GM21528 (cell line): Measurements from ENCODE around the gene WDR87.
A peak's percentile ranks its signal among the peaks of the same experiment; 100 is the strongest.
"Not testable (repeated sequence)": the region's sequence is repeated elsewhere in the genome, so short reads cannot be mapped to it uniquely, and the experiment has no call there.

Experiments
- ATAC-seq: cut with Tn5 transposase; IDR thresholded peaks from one replicate; pipeline ENCODE4 v1.9.1; 2021; ENCODE audit warnings: mild to moderate bottlenecking, moderate library complexity; ENCODE audit not compliant: unreplicated experiment, low FRiP score

The WDR87 gene

GRCh38 chr19:37931881-37932655, 25.7 kb upstream of the WDR87 start:
- no peak for ATAC-seq

DNA sequence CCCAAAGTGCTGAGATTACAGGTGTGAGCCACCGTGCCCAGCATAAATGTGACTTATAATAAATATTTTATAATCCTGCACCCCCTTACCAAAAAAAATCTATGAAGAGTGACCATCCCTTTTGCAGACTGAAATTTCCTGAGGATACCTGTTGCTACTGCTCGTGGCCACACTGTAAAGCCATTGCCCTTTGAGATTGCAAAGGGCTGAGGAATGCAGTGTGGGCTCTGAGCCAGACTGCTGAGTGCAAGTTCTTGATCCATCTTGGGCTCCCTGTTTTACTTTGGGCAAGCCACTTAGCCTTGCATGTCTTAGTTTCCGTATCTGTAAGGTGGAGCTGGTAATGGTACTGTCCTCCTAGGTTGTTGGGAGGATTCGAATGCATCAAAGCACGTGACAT, 24.0 kb upstream of the WDR87 start:
- ATAC-seq = no peak

- no peak for ATAC-seq
These were observed 23.0 kb upstream of the WDR87 start for GRCh38 chr19:37929355-37929923.

GRCh38 chr19:37928527-37929286, 22.3 kb upstream of the WDR87 start:
- ATAC-seq = peak; percentile 64

- ATAC-seq = no peak
These were observed 20.3 kb upstream of the WDR87 start for GRCh38 chr19:37926711-37927110.

DNA sequence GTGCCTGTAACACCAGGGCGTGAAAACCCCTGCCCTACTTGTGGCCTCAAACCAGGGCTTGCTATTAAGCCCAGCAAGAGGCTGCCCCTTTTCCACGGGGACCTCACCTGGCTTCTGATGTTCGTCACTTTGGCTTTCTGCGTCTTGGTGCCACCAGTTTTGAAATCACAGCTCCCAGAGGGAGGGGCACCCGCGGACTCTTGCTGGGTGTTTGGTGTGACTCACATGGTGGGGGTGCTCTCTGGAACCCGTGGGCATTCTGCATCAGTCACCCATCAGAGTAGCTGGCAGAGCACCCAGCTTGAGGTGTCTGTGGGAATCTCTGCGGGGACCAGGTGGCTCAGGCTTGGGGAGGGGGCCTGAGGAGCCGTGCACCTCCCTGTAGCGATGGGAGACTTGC, 19.9 kb upstream of the WDR87 start:
- no peak for ATAC-seq

GRCh38 chr19:37925212-37925611, 18.8 kb upstream of the WDR87 start:
- ATAC-seq = no peak

GRCh38 chr19:37924573-37924972, 18.2 kb upstream of the WDR87 start:
- ATAC-seq = not testable (repeated sequence)

DNA sequence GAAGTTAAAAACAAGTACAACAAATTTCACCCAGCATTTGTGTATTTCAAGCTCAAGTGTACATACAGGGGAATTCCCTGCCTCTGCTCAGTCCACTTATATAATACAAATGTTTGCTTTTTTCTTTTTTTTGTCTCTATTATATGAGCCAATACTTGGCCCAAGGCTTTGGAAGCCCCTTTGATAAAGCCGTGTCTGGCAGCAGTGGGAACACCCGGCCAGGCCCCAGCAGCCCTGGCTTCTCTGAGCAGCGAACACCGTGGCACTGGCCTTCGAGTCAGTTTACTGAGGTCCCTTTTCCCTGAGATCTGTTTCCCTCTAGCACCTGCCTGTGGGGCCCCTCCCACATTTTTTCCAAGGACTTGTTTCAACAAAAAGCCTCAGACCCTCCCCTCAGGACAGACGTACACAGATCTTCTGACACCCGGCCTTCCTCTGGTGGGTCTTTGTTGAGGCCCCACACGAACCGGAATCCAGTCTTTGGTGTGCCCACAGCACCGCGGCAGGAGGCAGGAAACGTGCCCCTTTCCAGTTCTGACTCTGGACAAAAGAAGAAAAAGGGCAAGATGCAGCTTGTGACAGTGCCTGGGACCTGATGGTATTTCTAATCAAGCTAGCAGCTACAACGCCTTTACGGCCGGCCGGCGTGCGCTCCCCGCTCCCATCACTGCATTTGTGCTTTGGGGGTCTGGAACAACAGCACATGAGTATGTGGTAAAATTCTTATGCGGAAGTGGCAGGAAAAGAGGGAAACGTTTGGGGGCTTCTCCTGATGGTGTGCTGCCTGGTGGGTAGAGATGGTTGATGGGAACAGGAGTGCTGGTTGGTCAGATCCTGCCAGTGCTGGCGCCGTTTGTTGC, 14.4 kb upstream of the WDR87 start:
- ATAC-seq = no peak

GRCh38 chr19:37914908-37915307, 8.5 kb upstream of the WDR87 start:
- no peak for ATAC-seq

DNA sequence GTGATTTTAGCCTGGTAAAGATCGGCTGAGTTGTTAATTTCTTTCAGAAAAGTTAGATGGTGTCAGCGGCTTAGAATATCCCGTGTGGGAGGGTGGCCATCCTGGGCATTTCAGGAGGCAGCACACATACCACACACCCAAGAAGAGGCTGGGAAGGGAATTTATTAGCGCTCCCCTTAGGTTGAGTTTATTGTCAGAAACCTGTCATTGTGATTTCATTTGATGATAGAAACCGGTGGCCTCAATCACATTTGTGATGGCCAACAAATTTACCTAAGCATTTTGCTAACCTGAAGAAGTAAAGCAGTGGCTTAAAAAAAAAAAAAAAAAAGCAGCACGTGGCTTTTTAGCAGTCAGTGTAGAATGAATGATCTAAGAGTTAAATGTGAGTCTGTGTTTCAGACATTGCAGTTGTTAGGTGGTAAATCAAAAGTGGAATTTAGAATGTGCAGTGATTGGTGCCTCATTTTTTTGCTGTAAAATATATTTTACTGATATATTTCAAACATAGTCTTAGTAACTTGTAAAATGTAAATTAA, 3.3 kb upstream of the WDR87 start:
- no peak for ATAC-seq

GRCh38 chr19:37907735-37908455, 1.5 kb upstream of the WDR87 start:
- ATAC-seq = no peak

DNA sequence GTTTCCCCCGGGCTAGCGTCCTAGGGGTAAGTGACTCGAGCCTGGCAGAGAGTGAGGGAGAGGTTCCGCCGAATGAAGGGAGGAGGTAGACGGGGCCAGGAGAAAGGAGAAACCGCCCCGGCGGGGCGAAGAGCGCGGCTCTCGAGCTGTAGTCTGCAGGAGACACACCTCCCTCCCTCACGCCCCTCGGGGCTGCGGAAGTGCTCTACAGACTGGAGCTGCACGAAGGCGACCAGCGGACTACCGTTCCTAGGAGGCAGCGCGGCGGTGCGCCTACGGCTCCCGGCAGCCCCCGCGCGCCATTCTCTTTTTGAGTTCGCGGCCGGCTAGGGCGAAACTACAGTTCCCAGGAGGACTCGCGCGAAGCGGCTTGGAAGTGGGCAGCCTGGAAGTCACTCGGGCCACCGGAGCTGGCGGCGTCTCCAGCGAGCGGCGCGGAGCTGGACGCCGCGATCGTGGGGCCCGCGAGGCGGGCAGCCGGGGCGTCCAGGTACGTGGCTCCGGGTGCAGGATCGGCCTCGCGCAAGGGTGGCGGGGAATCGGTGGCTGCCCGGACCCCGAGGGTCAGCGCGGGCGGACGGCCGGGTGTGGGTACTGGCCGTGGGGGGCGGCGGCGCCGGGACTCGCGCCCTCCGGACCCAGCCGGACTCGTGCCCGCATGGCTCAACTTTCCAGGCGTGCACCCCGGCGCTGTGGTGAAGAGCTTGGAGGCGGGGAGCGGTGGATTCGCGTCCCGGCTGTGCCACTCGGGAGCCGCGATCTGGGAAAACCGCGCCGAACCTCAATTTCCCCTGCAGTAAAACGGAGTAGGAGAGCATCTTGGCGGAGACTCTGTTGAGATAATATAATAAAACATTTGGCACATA, 708 bp upstream of the WDR87 start, which contains the start of gene SIPA1L3:
SIPA1L3 (plus strand) TSS at position 340 of the 866 bp plus-strand sequence. CDS start 174,358 bp downstream, outside the sequence.
- ATAC-seq = peak; percentile 76

GRCh38 chr19:37903096-37903495, 3.3 kb downstream of the WDR87 start:
- ATAC-seq = no peak

- ATAC-seq = no peak
These were observed 3.7 kb downstream of the WDR87 start for GRCh38 chr19:37902668-37903067.

- no peak for ATAC-seq
These were observed 6.4 kb downstream of the WDR87 start for GRCh38 chr19:37899966-37900365.

GRCh38 chr19:37899453-37899852, 6.9 kb downstream of the WDR87 start:
- ATAC-seq = no peak

DNA sequence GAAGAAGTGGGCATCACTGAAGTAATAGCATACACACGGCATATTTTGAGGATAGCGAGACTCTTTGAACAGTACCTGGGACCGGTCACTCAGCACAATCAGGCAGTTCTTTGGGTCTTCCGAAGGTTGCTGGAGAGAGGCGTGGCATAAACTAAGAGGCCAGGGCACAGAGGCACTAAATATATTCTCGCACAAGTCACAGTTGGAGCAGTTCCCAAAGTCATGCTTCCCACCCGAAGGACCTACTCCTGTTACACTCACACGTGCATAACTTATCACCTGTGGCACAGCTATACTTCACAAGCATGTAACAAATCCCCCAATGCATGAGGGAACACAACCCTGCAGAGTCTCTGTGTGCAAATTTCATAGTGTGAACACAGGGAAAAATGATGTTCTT, 10.2 kb downstream of the WDR87 start:
- ATAC-seq = no peak
